Activated CD8-positive, alpha-beta T cell treated with anti-CD3 and anti-CD28 coated beads for 36 hours (primary cell): ENCODE data around the gene DEFB125. TPM values are rescaled to one million over a fixed set of nuclear protein-coding genes. Genes with fewer than 3 reads are reported as not detected.

Experiments
- ATAC-seq: fragments of 200-7000 bp; cut with Tn5 transposase; one replicate; pipeline ENCODE4 v1.10.0; 2021; ENCODE audit warnings: mild to moderate bottlenecking, moderate library complexity
- CTCF ChIA-PET: fragments of 350-600 bp; sonication (Branson Sonifier 250); formaldehyde crosslinking; loops from one replicate; lab custom pipeline; 2021; ENCODE audit warnings: antibody characterized with exemption; lab: Charles Lee
- POLR2A ChIA-PET: fragments of 350-600 bp; sonication (Branson Sonifier 250); formaldehyde crosslinking; loops from one replicate; lab custom pipeline; 2021; ENCODE audit warnings: antibody characterized with exemption; lab: Charles Lee
- DNase-seq: peaks from one replicate; pipeline ENCODE4 v3.0.0-alpha.2; 2020
- H3K27ac Mint-ChIP-seq: one replicate; pipeline ENCODE4 v1.8.0; 2021; ENCODE audit warnings: mild to moderate bottlenecking, mixed read lengths
- H3K27me3 Mint-ChIP-seq: one replicate; pipeline ENCODE4 v1.8.0; 2021; ENCODE audit warnings: mixed read lengths
- H3K36me3 Mint-ChIP-seq: one replicate; pipeline ENCODE4 v1.8.0; 2021; ENCODE audit warnings: low read depth, mixed read lengths
- H3K4me1 Mint-ChIP-seq: one replicate; pipeline ENCODE4 v1.8.0; 2021; ENCODE audit warnings: low read depth, mixed read lengths
- H3K4me3 Mint-ChIP-seq: one replicate; pipeline ENCODE4 v1.8.0; 2021; ENCODE audit warnings: mild to moderate bottlenecking, moderate library complexity, mixed read lengths
- H3K9me3 Mint-ChIP-seq: one replicate; pipeline ENCODE4 v1.8.0; 2021; ENCODE audit warnings: mixed read lengths
- CTCF ChIP-seq: fragments of 200-600 bp; IDR thresholded peaks from one replicate; pipeline ENCODE4 v1.8.0; 2022; ENCODE audit warnings: antibody characterized with exemption, mild to moderate bottlenecking
- intact Hi-C: fragments of 100-400 bp; cut with micrococcal nuclease; formaldehyde crosslinking; loops from one replicate; pipeline ENCODE4 v1.10.0; 2022
- total RNA-seq, 2 experiments: library from RNA; stranded (reverse); gene quantifications; one replicate each; pipeline ENCODE4 v1.2.3, GENCODE V29; 2021

DEFB125 gene
- total RNA-seq, result not detected

- no peak within 1 kb of the TSS for H3K27ac Mint-ChIP-seq
- H3K4me1 Mint-ChIP-seq, result no peaks in the 10 kb centered on the region
- DNase-seq, result no peak
- ATAC-seq, result no peak
- no peaks in the 10 kb centered on the region for H3K36me3 Mint-ChIP-seq
- CTCF ChIA-PET, result interaction anchor here (1.3 kb wide), 1 partner anchor 9 kb away, joined by 5 read pairs; no protein-coding TSS in a partner anchor
- no peaks in the 10 kb centered on the region for H3K9me3 Mint-ChIP-seq
- intact Hi-C loops, result no loop called here
- POLR2A ChIA-PET, result no interaction called here
- no peak within 1 kb of the TSS for H3K4me3 Mint-ChIP-seq
- peaks cover 36% of the 10 kb centered on the region for H3K27me3 Mint-ChIP-seq
- TF ChIP-seq CTCF, result no peak
Observed at GRCh38 chr20:87401-87800, at the start of gene DEFB125. DEFB125 (plus strand) TSS chr20:87672; CDS start chr20:87710, 38 bp downstream.

GRCh38 chr20:60035-60918 lies 27.2 kb upstream of the DEFB125 start:
- no peak for ATAC-seq
- no peaks in the 10 kb centered on the region for H3K9me3 Mint-ChIP-seq

GRCh38 chr20:61230-61629 lies 26.2 kb upstream of the DEFB125 start:
- Mint-ChIP-seq H3K36me3 (no peaks in the 10 kb centered on the region), H3K4me1 (no peaks in the 10 kb centered on the region), H3K27me3 (no peaks in the 10 kb centered on the region), H3K27ac (no peak overlapping the region), H3K9me3 (no peaks in the 10 kb centered on the region), H3K4me3 (no peak overlapping the region)
- ATAC-seq, result no peak
- no peak for TF ChIP-seq CTCF
- ChIA-PET CTCF (no interaction called here), POLR2A (no interaction called here)
- no peak for DNase-seq
- intact Hi-C loops, result no loop called here

More at GRCh38 chr20:60035-60918, 27.2 kb upstream of the DEFB125 start:
- Mint-ChIP-seq H3K4me3 (no peak overlapping the region), H3K27me3 (no peaks in the 10 kb centered on the region), H3K4me1 (no peaks in the 10 kb centered on the region), H3K36me3 (no peaks in the 10 kb centered on the region), H3K27ac (no peak overlapping the region)
- ChIA-PET CTCF (no interaction called here), POLR2A (no interaction called here)
- TF ChIP-seq CTCF, result no peak
- DNase-seq, result no peak
- intact Hi-C loops, result no loop called here

- POLR2A ChIA-PET, result no interaction called here
- H3K4me1 Mint-ChIP-seq, result no peaks in the 10 kb centered on the region
- no peak for TF ChIP-seq CTCF
- intact Hi-C loops, result no loop called here
- no peak overlapping the region for H3K4me3 Mint-ChIP-seq
- H3K27ac Mint-ChIP-seq, result no peak overlapping the region
- CTCF ChIA-PET, result no interaction called here
- ATAC-seq (no peak), DNase-seq (no peak)
- no peaks in the 10 kb centered on the region for H3K9me3 Mint-ChIP-seq
- H3K36me3 Mint-ChIP-seq, result no peaks in the 10 kb centered on the region
- H3K27me3 Mint-ChIP-seq, result no peaks in the 10 kb centered on the region
Observed at GRCh38 chr20:61757-62156, 25.7 kb upstream of the DEFB125 start.

GRCh38 chr20:62487-62886 lies 25.0 kb upstream of the DEFB125 start:
- TF ChIP-seq CTCF, result no peak
- intact Hi-C loops, result no loop called here
- H3K36me3 Mint-ChIP-seq, result no peaks in the 10 kb centered on the region
- POLR2A ChIA-PET, result no interaction called here
- CTCF ChIA-PET, result no interaction called here
- no peak overlapping the region for H3K4me3 Mint-ChIP-seq
- ATAC-seq (no peak), DNase-seq (no peak)
- H3K27ac Mint-ChIP-seq, result no peak overlapping the region
- no peaks in the 10 kb centered on the region for H3K9me3 Mint-ChIP-seq
- no peaks in the 10 kb centered on the region for H3K4me1 Mint-ChIP-seq
- no peaks in the 10 kb centered on the region for H3K27me3 Mint-ChIP-seq
